GM19452 (cell line): ENCODE data around the gene ETV3.

Experiments used
- ATAC-seq: cut with Tn5 transposase; IDR thresholded peaks from one replicate; pipeline ENCODE4 v1.9.1; 2021; ENCODE audit not compliant: unreplicated experiment

The ETV3 gene

DNA sequence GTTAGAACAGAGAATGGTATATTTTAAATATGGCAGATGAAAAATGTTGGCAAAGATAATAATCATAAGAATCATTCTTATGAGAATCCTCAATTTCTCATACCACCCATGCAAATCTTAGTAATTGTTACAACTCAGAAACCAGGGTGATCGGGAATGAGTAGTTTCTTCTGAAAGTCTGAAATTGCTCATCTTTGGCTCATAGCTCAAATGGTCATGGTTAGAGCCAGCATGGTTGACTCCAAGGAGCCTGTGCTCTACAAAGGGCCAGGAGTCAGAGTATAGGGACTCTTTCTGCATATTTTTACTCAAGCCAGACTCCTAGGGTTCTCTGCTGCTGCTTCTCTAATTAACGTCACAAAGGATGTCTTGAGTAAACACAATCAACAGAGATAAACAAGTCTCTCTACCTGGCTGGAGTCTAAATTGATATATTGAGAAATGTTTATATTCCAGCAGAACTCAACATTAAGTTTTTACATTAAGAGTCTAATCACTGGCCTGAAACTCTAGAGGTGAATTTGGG is 1.9 kb upstream of the ETV3 start:
- no peak for ATAC-seq

DNA sequence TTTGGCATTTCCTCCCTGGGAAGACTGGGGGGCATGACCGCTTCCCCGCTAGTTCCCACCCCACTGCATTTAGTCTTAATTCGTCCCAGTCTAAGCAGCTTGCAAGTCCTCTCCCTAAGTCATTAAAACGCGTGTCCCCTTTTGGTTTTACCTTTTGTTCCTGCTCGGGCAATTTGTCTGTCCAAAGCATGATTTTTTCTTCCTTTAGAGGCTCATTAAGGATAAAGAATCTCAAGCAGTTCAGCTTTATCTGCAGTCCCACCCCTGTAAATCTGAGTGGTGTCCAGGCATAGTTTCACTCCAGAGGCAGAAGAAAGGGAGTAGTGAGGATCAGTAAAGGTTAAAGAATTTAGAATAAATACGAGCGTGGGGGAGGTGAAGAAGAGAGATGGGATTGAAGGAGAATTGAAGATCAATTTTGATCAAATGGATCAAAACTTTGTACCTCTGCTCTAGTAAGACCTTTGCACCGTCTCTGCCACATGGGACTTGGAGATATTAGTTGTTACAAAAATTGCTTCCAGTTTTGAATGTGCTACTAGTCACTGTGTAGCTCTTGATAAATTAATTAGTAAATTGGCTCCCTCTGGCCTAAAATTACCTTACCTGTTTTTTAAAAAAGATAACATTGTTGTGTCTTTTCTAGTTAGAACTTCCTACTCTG is 989 bp upstream of the ETV3 start:
- ATAC-seq = no peak

DNA sequence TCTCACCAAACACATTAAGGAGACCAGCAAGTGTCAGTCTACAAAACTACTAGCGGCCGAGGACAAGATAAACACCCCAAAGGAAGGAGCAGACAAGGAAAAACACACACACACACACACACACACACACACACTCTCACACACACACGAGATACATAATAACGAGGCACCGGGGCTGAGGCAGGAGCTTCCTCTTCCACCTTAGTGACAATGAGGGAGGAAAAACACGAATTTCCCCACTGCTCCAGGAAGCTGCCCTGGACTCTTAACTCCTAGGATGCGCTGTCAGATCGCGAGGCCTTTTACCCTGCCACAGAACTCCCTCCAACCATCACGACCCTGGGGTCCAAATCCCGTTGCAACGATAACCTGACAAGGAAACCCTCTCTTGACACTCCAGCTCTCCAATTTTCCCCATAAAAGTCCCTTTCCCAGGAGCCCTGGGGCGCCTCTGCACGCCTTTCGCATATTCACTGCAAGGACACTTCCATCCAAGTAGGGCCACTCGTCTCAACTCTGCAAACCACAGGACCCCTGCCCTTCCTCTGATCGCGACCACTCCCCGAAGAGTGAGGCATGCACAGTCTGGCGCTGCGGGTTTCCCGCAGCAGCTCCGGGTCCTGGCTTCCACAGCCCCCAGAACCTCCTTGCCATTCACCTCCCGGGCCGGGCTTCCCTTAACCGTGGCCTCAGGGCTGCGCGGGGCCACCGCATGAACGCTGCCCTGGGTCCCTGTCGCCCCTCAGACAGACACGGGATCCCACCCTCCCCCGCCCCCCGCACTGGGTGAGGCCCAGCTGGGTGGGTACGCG is 581 bp downstream of the ETV3 start:
- peak; percentile 1 for ATAC-seq

DNA sequence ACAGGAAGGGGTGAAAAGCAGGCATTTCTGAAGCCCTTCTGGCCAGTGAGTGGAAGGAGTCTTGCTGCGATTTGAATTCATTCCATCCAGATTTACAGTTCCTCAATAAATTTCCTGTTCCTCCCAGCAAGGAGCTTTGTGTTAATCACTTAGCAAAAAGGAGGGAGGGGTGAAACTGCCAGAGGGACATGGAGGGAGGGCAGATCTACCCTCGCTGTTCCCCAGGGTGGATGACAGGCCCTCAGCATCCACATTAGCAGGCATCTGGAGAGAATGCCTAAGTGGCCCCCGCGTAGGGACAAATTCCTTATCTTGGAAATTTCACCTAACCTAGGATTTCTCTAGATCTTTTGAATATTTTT is 1.2 kb downstream of the ETV3 start:
- ATAC-seq = no peak

DNA sequence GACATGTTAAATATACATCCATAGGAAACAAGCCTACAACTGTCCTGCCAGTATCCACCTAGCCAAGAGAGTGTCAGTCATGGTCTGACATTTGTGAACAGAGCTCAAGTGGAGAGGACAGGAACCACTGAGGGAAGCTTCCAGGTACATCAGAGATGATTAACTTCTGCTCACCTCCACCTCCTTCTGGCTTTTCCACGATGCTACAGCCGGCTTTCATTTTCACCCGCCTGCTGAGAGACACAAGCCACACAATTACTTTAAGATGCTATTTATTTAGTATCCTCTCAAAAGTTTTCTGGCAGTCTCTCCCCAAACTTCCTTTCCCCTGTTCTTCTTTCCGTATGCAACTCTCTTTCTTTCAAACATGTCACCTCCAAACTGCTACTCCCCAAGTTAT is 2.1 kb downstream of the ETV3 start:
- ATAC-seq = no peak

DNA sequence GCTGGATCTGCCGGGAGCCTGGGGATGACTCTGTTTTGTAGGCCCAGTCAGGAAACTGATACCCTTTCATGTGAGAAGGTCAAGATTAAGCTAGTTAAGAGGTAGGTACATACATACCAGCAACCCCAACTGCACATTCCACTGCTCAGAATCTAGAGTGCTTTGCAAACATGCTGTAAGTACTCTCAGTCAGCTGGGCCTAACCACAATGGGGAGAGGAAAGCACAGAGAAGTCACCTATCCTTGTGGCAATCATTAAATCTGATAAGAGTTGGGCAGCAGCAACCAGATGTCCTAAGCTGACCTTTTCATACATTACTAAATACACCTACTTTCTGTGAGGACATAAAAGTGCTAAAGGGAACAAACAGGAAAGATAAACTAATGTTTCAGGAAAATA is 2.5 kb downstream of the ETV3 start:
- no peak for ATAC-seq

DNA sequence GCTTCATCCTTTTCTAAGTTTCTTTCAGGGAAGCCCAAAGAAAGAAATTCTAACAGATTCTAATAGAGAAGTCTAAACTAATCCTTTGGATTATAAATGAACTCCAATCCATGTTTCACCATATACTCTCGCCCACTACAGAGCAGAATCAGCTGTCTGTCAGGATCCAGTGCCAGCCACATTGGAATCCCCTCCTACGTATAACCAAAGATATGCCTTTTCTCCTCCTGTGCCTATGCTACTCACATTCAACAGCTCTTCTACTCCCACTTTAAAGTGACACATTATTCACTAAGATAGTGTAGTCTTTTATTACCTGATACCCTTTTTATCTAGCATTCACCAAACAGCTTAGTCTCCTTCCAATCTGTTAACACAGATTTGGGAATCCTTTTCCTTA is 3.1 kb downstream of the ETV3 start:
- no peak for ATAC-seq

DNA sequence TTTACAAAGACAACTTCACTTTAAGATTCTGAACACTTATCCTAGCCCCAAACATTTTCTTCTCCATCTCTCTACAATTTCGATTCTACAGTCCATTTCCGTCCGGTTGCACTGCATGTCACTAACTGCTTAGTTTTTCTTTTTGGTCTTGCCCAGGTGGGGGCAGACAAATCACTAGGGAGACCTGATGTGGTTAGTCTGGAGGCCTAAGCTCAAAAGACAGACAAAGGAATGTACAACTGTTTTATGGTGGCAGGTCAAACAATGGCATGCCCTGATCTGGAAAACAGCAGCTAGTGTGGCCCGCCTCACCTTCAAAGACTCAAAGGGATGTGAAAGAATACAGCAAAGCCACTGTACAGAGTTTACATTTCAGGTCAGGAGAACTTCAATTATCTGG is 3.8 kb downstream of the ETV3 start:
- no peak for ATAC-seq

DNA sequence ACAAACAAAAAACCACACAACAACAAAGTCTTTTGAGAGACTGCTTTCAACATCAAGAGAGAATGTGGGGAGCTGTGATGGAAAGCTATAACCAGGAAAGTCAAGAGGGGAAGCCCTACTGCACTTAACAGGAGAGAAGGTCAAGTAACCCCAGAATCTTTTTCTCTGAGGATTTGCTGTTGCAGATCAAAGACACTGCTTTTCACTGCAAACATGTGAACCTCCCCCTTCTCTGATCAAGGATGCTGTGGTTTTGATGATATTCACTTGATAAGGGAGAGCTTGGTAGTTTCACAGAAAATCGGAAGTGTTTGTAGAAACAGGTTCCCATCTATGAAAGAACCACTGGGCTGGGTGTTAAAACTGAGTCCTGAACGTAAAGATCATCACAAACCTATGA is 4.8 kb downstream of the ETV3 start:
- ATAC-seq = no peak

DNA sequence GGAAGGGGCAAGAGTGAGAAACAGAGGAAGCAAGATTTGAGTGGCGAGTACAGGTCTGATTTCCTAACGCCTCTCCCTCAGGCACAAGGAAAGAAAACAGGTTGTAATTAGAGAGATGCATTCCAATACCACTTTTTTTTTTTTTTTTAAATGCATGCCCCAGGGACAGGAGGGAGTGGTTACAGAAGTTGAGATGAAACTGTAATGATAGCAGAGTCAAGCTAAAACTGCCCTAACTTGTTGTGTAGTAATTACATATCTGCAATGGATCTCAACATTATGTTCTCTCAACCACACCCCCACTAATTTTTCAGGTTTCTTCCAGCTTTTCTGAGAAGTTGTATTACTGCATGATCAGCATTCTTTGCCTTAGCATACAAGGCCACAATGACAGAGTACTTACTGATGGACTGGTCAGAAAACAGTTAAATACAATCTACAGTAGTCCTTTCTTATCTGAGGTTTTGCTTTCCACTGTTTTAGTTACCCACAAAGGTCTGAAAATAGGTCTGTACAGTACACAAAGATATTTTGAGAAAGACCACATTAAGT is 5.5 kb downstream of the ETV3 start:
- ATAC-seq = no peak

DNA sequence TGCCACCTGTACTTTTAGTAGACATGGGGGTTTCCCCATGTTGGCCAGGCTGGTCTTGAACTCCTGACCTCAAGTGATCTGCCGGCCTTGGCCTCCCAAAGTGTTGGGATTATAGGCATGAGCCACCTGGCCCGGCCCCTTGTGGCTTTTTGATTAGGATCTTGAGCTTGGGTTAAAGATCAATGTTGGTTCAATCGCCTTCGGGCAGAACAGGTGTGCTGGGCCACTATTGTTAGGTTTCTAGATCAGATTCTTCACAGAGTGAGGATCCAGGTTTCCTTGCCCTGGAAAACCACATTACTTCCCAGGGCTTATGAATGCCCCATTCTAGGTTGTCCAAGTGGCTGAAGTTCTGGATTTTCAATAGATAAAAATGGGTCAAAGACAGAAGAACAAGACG is 6.1 kb downstream of the ETV3 start:
- no peak for ATAC-seq

DNA sequence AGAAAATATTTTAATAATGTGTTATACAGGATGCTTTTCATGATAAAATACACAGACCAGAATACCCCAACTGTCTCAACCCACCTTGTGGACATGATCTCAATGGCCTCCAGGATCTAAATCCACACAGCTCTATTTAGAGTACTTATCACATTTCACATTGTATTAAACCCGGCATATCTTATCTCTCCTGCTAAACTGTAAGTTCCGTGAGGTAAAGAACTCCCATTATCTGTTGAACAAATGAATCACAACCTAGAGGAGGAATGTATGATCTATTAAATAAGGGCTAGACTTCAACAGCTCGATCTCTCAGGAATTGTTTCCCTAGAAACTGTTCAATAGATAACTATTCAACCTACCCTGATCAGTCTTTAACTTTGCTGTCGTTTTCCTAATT is 6.9 kb downstream of the ETV3 start:
- no peak for ATAC-seq

DNA sequence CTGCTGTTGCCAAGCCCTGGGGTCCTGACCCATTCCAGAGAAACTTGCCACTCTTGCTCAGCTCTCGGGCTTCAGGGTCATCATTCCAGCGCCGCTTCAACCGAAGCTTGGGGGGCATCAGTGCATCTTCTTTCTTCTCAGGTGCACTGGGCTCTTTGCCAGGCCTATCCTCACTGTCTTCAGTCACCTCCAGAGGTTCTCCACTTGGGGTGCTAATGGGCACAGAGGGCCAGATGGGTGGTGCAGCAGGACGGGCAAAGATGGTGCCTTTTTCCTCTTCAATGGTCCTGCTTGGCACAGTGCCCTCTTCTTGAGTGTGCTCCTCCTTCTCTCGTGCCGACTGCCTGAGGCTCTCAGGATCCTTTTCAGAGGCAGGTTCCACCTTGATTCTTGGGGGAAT is 13.3 kb downstream of the ETV3 start:
- ATAC-seq = no peak

DNA sequence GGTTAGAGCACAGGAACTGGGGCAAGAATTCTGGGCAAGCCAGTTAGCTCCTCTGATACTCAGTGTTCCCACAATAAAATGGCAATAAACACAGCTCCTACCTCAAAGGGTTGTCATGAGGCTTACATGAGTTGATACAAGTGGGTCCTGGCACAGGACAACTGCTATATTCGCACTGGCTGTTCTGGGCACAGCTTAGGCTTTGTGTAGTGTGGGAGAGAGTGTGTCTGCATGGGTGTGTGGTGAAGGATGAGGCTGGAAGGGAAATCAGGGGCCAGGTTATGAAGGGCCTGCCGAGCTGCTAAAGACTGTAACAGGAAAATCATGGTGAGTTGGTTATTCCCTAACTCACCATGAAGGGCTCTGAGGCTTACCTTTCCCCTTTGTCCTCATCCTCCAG is 18.7 kb downstream of the ETV3 start:
- no peak for ATAC-seq

DNA sequence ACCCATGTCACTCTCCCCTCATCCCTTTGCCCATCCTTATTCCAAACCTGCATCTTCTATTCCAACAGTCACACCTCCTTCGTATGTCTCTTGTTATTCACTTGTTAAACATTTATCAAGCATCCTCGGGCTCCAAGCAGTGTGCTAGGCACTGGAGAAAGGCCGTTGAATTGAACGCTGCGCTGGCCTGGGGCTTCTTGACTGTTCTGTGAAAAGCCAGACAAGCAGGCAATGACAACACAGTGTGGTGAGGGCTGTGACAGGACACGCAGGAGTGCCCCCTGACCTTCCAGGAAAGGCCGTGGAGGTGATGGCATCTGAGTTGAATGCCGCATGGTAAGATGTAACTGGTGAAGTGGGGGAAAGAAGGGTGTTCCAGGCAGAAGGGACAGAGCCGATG is 19.2 kb downstream of the ETV3 start:
- ATAC-seq = no peak

DNA sequence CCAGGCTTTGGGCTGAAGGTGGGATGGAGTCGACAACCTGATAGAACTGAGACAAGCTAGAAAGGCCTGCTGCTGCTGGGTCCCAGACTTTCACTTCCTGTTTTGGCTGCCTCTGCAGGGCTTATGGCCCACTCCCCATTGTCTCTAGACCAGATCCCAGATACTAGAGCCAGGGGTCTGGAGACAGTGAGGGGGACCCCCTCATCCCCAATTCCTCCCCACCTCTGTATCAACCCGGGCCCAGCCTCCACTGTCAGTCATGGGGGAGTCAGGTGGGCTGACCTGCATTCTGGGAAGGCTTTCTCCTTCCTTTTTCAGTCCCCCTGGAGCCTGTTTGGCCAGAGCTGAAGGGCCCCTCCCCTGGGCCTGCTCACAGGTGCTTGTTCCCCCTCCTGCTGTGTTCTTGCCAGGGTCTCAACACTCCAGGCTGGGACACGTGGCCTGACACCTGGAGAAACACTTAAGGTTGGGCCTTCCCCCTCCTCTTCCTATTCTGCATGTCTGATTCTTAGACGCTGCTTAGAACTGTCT is 20.6 kb downstream of the ETV3 start:
- ATAC-seq = no peak

DNA sequence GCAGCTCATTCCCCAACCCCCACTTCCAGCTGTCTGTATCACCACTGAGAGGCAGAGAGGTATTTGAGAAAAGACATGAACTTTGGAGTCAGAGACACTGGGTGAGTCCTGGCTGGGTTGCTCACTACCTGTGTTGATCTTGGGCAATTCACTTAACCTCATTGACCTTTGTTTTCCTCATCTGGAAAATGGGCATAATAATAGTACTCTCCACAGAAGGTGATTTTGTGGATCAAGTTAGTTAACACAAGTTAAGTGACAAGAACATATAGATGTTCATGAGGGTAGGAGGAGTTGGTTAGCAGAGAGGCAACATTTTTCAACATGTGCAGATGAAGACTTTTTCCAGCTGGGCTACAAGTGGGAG is 21.5 kb downstream of the ETV3 start:
- ATAC-seq = no peak

DNA sequence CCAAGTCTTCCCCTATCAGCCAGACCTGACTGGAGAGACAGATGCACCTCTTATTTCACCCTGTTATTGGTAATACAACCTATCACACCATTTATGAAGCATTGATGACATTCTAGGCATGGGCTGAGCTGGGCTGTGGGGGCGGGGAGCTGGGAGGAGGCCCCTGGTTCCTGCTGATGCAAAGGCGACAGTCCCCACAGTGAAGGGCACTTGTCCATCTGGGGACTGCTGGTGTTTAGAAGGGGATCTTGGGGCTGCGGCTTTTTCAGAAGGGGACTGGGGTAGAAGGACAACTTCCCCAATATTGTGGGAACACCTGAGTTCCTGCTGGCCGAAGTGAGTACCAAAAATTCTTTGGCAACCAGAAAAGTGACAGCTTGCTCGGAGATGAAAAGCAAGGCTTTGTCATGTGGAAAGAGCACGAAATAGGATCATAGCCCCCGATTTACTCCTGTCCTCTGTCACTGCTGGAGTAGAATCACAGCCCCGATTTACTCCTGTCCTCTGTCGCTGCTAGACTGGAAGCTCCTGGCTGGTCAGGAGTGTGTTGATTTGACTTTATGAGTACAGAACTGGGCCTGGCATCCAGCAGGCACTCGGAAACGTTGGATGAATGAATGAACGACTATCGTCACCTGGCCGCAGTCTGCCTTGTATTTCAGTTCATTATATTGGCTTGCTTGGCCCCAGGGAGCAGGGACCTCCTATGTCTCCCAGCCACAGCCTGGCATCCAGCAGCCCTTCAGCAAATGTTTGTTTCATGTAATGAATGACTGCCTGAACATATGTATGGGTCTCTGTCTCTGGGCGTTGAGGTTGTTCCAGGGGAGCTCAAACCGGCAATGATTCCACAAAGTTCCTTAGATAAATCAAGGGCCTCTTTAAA is 22.1 kb downstream of the ETV3 start:
- no peak for ATAC-seq

DNA sequence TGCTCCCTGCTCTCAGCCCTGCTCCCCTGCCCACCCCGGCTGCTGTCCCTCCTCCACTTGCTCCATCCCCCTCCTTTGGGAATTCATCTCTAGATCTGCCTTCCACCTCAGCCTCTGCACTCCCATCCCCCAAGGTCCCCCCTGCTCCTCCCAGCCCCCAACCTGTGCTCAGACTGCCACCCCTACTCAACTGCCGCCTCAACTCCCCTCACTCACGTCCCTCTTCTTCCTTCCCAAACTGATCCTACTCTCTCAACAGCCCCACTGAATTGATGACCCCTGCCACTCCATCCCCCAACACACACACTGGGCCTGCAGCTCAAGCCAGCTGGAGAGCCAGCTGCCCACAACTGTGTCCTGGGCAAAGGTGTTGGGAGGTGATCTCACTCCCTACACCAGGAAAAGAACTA is 22.8 kb downstream of the ETV3 start:
- ATAC-seq = no peak

DNA sequence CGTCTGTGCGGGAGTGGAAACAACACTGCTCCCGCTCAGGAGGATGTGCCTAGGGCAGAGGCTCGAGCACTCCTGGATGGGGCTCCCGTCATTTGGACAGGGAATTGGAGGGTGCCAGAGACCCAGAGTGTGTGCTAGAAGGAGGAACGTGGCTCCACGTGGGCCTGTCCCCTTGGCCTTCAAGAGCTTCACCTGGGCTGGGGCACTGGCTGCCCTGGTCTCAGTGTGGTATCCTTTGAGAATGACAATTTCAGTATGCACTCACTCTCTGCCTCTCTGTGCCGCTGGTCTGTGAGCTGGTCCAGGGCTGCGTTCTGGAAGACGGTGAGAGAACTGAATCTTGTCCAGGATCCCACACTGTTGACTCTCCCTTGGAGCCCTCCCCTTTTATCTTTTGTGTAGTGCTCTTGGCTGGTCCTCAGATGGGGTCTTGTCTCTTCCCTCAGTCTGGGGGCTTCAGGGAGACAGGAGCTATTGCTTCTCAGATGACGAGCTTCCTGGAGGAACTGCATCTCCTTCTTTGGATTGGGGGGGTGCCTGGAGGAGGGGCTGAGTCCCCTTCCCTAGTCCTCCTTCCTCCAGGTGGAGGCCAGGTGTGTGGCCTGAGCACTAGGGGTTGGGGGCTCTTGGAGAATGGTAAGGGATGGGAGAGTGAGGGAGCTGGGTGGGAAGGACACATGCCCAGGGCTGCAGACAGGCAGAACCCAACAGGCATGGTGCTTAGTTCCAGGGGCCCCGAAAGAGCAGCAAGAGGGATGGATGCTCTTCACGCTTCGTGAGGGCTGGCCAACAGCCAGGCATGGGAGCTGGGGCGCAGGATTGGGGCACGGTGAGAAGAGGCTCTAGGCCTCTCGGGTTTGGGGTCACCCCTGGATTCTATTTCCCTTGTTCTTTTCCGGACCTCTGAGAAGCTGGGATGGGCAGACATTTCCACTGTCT is 23.7 kb downstream of the ETV3 start:
- ATAC-seq = no peak
